Esophagus squamous epithelium (tissue), 4 donors: ENCODE results near the gene INAFM2.

ENCODE experiments used
- CTCF ChIP-seq, 6 experiments: fragments of 450-650 bp in 4 of 6; fragments of 200-600 bp in 2 of 6; sonication (generic) in 2 of 6; IDR thresholded peaks; one replicate each; pipeline ENCODE4 v1.5.1; 2016 to 2019; ENCODE audit warnings: antibody characterized with exemption in 6 of 6, mild to moderate bottlenecking in 4 of 6, moderate library complexity in 4 of 6
- POLR2A ChIP-seq, 4 donors: fragments of 450-650 bp; IDR thresholded peaks; one replicate each; pipeline ENCODE4 v1.6.1; 2017; ENCODE audit warnings: antibody characterized with exemption in 4 of 4, mild to moderate bottlenecking in 4 of 4, moderate library complexity in 3 of 4

- TF ChIP-seq CTCF (IDR thresholded peaks at IDR 0.05): no peak
- TF ChIP-seq POLR2A (IDR thresholded peaks at IDR 0.05): no peak
These were observed 14.1 kb upstream of the INAFM2 start for GRCh38 chr15:40309344-40309862.
